MM.1S (cell line): Measurements from ENCODE around the gene TSC22D4.

Source experiments
- EZH2 ChIP-seq: fragments of 300-600 bp; sonication (generic); optimal IDR thresholded peaks from 2 replicates; pipeline ENCODE3; 2017; ENCODE audit warnings: low read depth, mild to moderate bottlenecking, antibody characterized with exemption, low read length, mixed read lengths
- EZH2phosphoT487 ChIP-seq: fragments of 300-600 bp; sonication (generic); IDR thresholded peaks from 2 replicates; pipeline ENCODE4 v1.6.1; 2018; ENCODE audit warnings: antibody characterized with exemption, low read length
- TF ChIP-seq, protein P1 (sequence below): fragments of 300-600 bp; sonication (generic); IDR thresholded peaks from 2 replicates; pipeline ENCODE4 v1.5.1; 2016; ENCODE audit warnings: antibody characterized with exemption, low read length, mixed read lengths

DNA sequence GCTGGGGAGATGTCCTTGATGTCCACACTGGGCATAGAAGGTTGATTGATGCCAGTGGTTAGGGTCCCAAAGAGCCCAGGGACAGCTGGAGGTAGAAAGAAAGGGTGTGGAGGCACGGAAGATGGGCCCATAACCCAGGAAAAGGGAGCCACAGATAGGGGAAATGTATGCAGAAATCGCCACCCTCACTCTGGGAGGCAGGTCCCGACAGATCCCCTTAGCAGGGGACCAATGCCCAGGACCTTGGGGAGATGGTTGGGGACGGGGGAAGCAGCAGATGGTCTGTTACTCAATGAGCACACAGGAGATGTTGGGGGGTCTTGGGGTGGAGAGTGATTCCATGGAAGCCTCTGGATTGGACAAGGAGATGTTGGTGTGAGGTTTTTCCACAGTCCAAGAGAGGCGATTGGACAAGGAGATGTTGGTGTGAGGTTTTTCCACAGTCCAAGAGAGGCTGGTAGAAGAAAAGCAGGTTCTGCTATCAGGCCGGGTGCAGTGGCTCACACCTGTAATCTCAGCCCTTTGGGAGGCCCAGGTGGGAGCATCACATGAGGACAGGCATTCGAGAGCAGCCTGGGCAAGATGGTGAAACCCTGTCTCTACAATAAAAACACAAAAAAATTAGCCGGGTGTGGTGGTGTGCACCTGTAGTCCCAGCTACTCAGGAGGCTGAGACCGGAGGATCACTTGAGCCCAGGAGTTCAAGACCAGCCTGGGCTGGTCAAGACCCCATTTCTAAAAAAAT lies 35.7 kb downstream of the TSC22D4 start:
- TF ChIP-seq, protein P1, sequence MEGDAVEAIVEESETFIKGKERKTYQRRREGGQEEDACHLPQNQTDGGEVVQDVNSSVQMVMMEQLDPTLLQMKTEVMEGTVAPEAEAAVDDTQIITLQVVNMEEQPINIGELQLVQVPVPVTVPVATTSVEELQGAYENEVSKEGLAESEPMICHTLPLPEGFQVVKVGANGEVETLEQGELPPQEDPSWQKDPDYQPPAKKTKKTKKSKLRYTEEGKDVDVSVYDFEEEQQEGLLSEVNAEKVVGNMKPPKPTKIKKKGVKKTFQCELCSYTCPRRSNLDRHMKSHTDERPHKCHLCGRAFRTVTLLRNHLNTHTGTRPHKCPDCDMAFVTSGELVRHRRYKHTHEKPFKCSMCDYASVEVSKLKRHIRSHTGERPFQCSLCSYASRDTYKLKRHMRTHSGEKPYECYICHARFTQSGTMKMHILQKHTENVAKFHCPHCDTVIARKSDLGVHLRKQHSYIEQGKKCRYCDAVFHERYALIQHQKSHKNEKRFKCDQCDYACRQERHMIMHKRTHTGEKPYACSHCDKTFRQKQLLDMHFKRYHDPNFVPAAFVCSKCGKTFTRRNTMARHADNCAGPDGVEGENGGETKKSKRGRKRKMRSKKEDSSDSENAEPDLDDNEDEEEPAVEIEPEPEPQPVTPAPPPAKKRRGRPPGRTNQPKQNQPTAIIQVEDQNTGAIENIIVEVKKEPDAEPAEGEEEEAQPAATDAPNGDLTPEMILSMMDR: no peak
- TF ChIP-seq EZH2: no peak
- TF ChIP-seq EZH2phosphoT487: no peak
